B cell (primary cell): ENCODE results near the gene MYO1E.

ENCODE experiments used
- EZH2 ChIP-seq: IDR thresholded peaks from 2 replicates; pipeline ENCODE4 v1.6.1; 2012; ENCODE audit warnings: borderline replicate concordance, low read depth, mild to moderate bottlenecking, moderate library complexity, low read length; ENCODE audit not compliant: insufficient read depth, poor library complexity, severe bottlenecking
- TF ChIP-seq, protein P1 (sequence below): fragments of 200-600 bp; IDR thresholded peaks from one replicate; pipeline ENCODE4 v1.8.0; 2022; ENCODE audit warnings: antibody characterized with exemption, mild to moderate bottlenecking

DNA sequence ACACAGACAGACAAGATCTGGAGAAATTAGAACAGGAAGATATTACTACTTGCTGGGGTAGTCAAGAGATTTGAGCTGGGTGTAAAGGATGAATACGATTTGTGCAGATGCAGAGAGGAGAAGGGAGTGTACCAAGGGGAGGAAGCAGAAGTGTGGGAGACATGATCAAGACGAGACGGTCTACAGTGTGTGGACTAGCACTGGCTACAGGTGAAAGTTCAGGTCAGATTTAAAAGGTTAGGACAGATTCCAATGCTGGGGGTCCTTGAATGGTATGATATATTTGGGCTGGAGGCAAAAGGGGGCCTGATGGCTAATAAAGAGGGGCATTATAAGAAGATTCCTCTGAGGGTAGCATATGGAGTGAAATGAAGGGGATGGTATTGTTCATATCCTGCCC is 154.0 kb downstream of the MYO1E start:
- TF ChIP-seq, protein P1, sequence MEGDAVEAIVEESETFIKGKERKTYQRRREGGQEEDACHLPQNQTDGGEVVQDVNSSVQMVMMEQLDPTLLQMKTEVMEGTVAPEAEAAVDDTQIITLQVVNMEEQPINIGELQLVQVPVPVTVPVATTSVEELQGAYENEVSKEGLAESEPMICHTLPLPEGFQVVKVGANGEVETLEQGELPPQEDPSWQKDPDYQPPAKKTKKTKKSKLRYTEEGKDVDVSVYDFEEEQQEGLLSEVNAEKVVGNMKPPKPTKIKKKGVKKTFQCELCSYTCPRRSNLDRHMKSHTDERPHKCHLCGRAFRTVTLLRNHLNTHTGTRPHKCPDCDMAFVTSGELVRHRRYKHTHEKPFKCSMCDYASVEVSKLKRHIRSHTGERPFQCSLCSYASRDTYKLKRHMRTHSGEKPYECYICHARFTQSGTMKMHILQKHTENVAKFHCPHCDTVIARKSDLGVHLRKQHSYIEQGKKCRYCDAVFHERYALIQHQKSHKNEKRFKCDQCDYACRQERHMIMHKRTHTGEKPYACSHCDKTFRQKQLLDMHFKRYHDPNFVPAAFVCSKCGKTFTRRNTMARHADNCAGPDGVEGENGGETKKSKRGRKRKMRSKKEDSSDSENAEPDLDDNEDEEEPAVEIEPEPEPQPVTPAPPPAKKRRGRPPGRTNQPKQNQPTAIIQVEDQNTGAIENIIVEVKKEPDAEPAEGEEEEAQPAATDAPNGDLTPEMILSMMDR = no peak
- no peak for TF ChIP-seq EZH2
